Ectodermal cell (in vitro differentiated cells): ENCODE measurements around the gene COL11A1.

Experiments
- H3K27ac ChIP-seq: 2 replicates; pipeline ENCODE4 v1.7.0; 2013; ENCODE audit warnings: mild to moderate bottlenecking, low read depth, low read length; ENCODE audit not compliant: insufficient read depth, poor library complexity, severe bottlenecking
- H3K27me3 ChIP-seq: 2 replicates; pipeline ENCODE4 v1.7.0; 2013; ENCODE audit warnings: mild to moderate bottlenecking, low read length; ENCODE audit not compliant: insufficient read depth, control insufficient read depth, poor library complexity, severe bottlenecking
- H3K36me3 ChIP-seq: one replicate; pipeline ENCODE4 v1.7.0; 2013; ENCODE audit warnings: low read length; ENCODE audit not compliant: control insufficient read depth, insufficient read depth
- H3K4me1 ChIP-seq: one replicate; pipeline ENCODE4 v1.7.0; 2013; ENCODE audit warnings: low read length; ENCODE audit not compliant: control insufficient read depth, insufficient read depth
- H3K4me3 ChIP-seq: 2 replicates; pipeline ENCODE4 v1.7.0; 2013; ENCODE audit warnings: low read depth, low read length, control low read depth; ENCODE audit not compliant: insufficient read depth
- H3K9me3 ChIP-seq: 2 replicates; pipeline ENCODE4 v1.7.0; 2013; ENCODE audit warnings: mild to moderate bottlenecking, low read length, moderate library complexity; ENCODE audit not compliant: control insufficient read depth
- WGBS, 2 experiments: methylation state at CpG; one replicate each; pipeline ENCODE4 v1.1.7; 2013; ENCODE audit warnings: missing lambda C conversion rate in 2 of 2; 5-methylcytosine and 5-hydroxymethylcytosine counted together

COL11A1 gene

GRCh38 chr1:102884238-102884637 is 224.1 kb downstream of the COL11A1 start:
- Histone ChIP-seq H3K9me3 (no peaks in the 10 kb centered on the region), H3K4me1 (no peaks in the 10 kb centered on the region), H3K36me3 (no peaks in the 10 kb centered on the region), H3K27me3 (no peaks in the 10 kb centered on the region), H3K27ac (no peak overlapping the region), H3K4me3 (no peak overlapping the region)
- WGBS, 2 experiments, result 87 to 90% methylated on average over 4 of the region's 4 CpGs

- H3K9me3 ChIP-seq, result no peaks in the 10 kb centered on the region
- H3K27ac ChIP-seq, result no peak overlapping the region
- 93 to 95% methylated on average over 5 to 6 of the region's 6 CpGs for WGBS, 2 experiments
Observed at GRCh38 chr1:102879439-102879993, 228.8 kb downstream of the COL11A1 start.

GRCh38 chr1:102875756-102876155 is 232.6 kb downstream of the COL11A1 start:
- no peaks in the 10 kb centered on the region for H3K27me3 ChIP-seq
- H3K27ac ChIP-seq, result no peak overlapping the region
- no CpG with 5 or more reads among the region's 1 CpG for WGBS, 2 experiments
- no peak overlapping the region for H3K4me3 ChIP-seq
- no peaks in the 10 kb centered on the region for H3K9me3 ChIP-seq
- no peaks in the 10 kb centered on the region for H3K36me3 ChIP-seq
- no peaks in the 10 kb centered on the region for H3K4me1 ChIP-seq

More at GRCh38 chr1:102879439-102879993, 228.8 kb downstream of the COL11A1 start:
- Histone ChIP-seq H3K4me1 (no peaks in the 10 kb centered on the region), H3K27me3 (no peaks in the 10 kb centered on the region), H3K4me3 (no peak overlapping the region), H3K36me3 (no peaks in the 10 kb centered on the region)

- Histone ChIP-seq H3K27me3 (no peaks in the 10 kb centered on the region), H3K9me3 (no peaks in the 10 kb centered on the region), H3K36me3 (no peaks in the 10 kb centered on the region), H3K4me3 (no peak overlapping the region), H3K27ac (no peak overlapping the region), H3K4me1 (no peaks in the 10 kb centered on the region)
- WGBS, 2 experiments, result 62 to 75% methylated on average over 1 of the region's 1 CpG
Observed at GRCh38 chr1:102872526-102872925, 235.8 kb downstream of the COL11A1 start.

GRCh38 chr1:102872097-102872496 is 236.2 kb downstream of the COL11A1 start:
- Histone ChIP-seq H3K4me3 (no peak overlapping the region), H3K36me3 (no peaks in the 10 kb centered on the region)
- 92 to 94% methylated on average over 4 of the region's 4 CpGs for WGBS, 2 experiments

GRCh38 chr1:102863704-102864103 is 244.6 kb downstream of the COL11A1 start:
- Histone ChIP-seq H3K4me1 (no peaks in the 10 kb centered on the region), H3K36me3 (no peaks in the 10 kb centered on the region), H3K4me3 (no peak overlapping the region), H3K9me3 (no peaks in the 10 kb centered on the region), H3K27me3 (no peaks in the 10 kb centered on the region), H3K27ac (no peak overlapping the region)
- 63 to 100% methylated on average over 1 to 2 of the region's 2 CpGs for WGBS, 2 experiments

More at GRCh38 chr1:102872097-102872496, 236.2 kb downstream of the COL11A1 start:
- no peaks in the 10 kb centered on the region for H3K27me3 ChIP-seq
- no peak overlapping the region for H3K27ac ChIP-seq
- no peaks in the 10 kb centered on the region for H3K4me1 ChIP-seq
- no peaks in the 10 kb centered on the region for H3K9me3 ChIP-seq

GRCh38 chr1:102861247-102861646 is 247.1 kb downstream of the COL11A1 start:
- no peak overlapping the region for H3K4me3 ChIP-seq
- no peak overlapping the region for H3K27ac ChIP-seq
- WGBS, 2 experiments, result 92 to 96% methylated on average over 3 of the region's 3 CpGs
- no peaks in the 10 kb centered on the region for H3K27me3 ChIP-seq
- H3K36me3 ChIP-seq, result no peaks in the 10 kb centered on the region
- no peaks in the 10 kb centered on the region for H3K4me1 ChIP-seq
- no peaks in the 10 kb centered on the region for H3K9me3 ChIP-seq

GRCh38 chr1:102858695-102859094 is 249.6 kb downstream of the COL11A1 start:
- Histone ChIP-seq H3K4me3 (no peak overlapping the region), H3K27ac (no peak overlapping the region), H3K4me1 (no peaks in the 10 kb centered on the region), H3K36me3 (no peaks in the 10 kb centered on the region), H3K9me3 (no peaks in the 10 kb centered on the region), H3K27me3 (no peaks in the 10 kb centered on the region)

- Histone ChIP-seq H3K9me3 (no peaks in the 10 kb centered on the region), H3K27ac (no peak overlapping the region)
Observed at GRCh38 chr1:102857251-102857650, 251.1 kb downstream of the COL11A1 start.

GRCh38 chr1:102853701-102854187 is 254.6 kb downstream of the COL11A1 start:
- Histone ChIP-seq H3K4me3 (no peak overlapping the region), H3K27me3 (no peaks in the 10 kb centered on the region), H3K9me3 (no peaks in the 10 kb centered on the region), H3K36me3 (no peaks in the 10 kb centered on the region), H3K27ac (no peak overlapping the region), H3K4me1 (no peaks in the 10 kb centered on the region)
- 97% methylated on average over 50 of the region's 50 CpGs for WGBS, 2 experiments

More at GRCh38 chr1:102857251-102857650, 251.1 kb downstream of the COL11A1 start:
- Histone ChIP-seq H3K36me3 (no peaks in the 10 kb centered on the region), H3K27me3 (no peaks in the 10 kb centered on the region), H3K4me1 (no peaks in the 10 kb centered on the region), H3K4me3 (no peak overlapping the region)

- H3K9me3 ChIP-seq, result no peaks in the 10 kb centered on the region
- no peaks in the 10 kb centered on the region for H3K27me3 ChIP-seq
- no peaks in the 10 kb centered on the region for H3K36me3 ChIP-seq
- no peak overlapping the region for H3K4me3 ChIP-seq
- H3K27ac ChIP-seq, result no peak overlapping the region
- H3K4me1 ChIP-seq, result no peaks in the 10 kb centered on the region
Observed at GRCh38 chr1:102853136-102853535, 255.2 kb downstream of the COL11A1 start.
